ENCODE data around the gene PSMD5. TPM values are rescaled to one million over a fixed set of nuclear protein-coding genes. Genes with fewer than 3 reads are reported as not detected.

Gene PSMD5
- total RNA-seq, 1 experiment from 2014 or later, result 64.9 TPM

DNA sequence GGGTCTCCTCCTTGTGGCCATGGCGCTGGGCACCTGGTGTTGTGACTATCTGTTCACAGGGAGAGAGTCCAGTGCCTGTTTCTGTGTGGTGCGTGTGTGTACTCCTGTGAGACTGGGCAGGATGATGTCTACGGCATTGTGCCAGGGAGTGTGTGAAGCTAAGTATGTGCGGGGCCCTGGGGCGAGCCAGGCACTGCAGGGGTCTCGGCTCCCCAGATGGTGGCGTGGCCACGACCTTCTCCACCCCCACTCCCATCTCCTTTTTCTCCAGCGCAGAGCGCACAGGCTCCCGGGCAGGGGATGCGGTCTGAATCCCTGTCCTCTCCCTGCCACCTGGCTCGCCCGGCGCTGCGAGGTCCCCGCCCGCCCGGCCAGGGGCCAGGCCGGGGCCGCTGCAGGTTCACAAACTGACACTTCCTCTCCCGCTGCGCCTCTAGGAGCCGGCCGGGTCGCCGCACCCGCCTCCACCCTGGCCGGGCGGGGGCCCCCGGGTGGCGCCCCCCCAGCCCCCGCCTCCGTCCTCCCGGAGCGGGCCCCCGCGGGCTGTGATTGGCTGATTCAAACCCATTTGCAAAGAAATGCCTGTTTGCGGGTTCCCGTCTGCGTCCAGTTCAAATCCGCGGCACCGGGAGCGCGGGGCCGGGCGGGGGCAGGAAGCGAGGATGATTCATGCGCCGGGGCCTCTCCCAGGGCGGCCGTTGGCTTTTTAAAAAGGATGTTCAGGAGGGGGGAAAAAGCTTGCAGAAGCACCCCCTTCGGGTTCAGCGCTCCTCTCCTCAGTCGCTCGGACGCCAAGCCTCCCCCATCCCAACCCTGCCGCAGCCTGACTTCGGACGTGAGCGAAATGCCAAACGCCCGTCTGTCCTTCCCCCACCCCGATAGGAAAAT lies 33.5 kb upstream of the PSMD5 start:
- Histone ChIP-seq H3K4me3 (ENCODE audit: low read depth, low read length, poor library complexity, severe bottlenecking) (peak overlapping the region; percentile 96), H3K9me3 (ENCODE audit: low read depth, low read length, poor library complexity, severe bottlenecking) (no peaks in the 10 kb centered on the region), H3K36me3 (ENCODE audit: insufficient read depth, low read length, poor library complexity, severe bottlenecking) (peaks cover 23% of the 10 kb centered on the region), H3K27me3 (replicated peaks; ENCODE audit: insufficient read depth, low read depth, low read length, poor library complexity) (no peaks in the 10 kb centered on the region), H3K27ac (ENCODE audit: low read depth, low read length, poor library complexity, severe bottlenecking) (peak overlapping the region; percentile 86), H3K4me1 (ENCODE audit: insufficient read depth, low read length, poor library complexity, severe bottlenecking) (peaks cover 22% of the 10 kb centered on the region)
- ChIA-PET POLR2A (ENCODE audit: low non-redundant PET) (no interaction called here), CTCF (no interaction called here)
- peak; percentile 81 for DNase-seq (ENCODE audit: low spot score)
- TF ChIP-seq EZH2 (IDR thresholded peaks at IDR 0.05; ENCODE audit: borderline replicate concordance, low read depth, low read length, poor library complexity, severe bottlenecking), result no peak
- TF ChIP-seq, protein P1, sequence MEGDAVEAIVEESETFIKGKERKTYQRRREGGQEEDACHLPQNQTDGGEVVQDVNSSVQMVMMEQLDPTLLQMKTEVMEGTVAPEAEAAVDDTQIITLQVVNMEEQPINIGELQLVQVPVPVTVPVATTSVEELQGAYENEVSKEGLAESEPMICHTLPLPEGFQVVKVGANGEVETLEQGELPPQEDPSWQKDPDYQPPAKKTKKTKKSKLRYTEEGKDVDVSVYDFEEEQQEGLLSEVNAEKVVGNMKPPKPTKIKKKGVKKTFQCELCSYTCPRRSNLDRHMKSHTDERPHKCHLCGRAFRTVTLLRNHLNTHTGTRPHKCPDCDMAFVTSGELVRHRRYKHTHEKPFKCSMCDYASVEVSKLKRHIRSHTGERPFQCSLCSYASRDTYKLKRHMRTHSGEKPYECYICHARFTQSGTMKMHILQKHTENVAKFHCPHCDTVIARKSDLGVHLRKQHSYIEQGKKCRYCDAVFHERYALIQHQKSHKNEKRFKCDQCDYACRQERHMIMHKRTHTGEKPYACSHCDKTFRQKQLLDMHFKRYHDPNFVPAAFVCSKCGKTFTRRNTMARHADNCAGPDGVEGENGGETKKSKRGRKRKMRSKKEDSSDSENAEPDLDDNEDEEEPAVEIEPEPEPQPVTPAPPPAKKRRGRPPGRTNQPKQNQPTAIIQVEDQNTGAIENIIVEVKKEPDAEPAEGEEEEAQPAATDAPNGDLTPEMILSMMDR (conservative IDR thresholded peaks at IDR 0.05; ENCODE audit: low read depth, low read length), result no peak
- BruUV-seq (replicated peaks), result no TSS peak
- intact Hi-C loops (cut with micrococcal nuclease; ENCODE audit: unreplicated experiment), result loop anchor here (5.0 kb wide), 1 partner anchor 61 kb away; no protein-coding TSS in a partner anchor

DNA sequence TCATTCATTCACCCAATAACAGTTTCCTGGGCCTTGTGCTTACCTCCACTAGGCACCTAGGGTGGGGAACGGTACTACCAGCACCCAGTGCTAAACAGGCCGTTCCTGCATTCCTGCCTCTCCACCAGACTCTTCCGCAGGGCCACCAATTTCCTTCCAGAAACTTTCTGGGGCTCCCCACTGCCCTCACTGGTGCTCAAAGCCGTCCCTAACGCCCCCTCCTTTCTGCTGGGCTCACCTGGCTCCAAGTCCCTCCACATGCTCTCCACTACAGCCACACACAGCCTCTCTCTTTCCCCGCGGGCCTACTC lies 32.9 kb upstream of the PSMD5 start:
- TF ChIP-seq, protein P1 (conservative IDR thresholded peaks at IDR 0.05; ENCODE audit: low read depth, low read length), result no peak
- no peak for TF ChIP-seq EZH2 (IDR thresholded peaks at IDR 0.05; ENCODE audit: borderline replicate concordance, low read depth, low read length, poor library complexity, severe bottlenecking)

DNA sequence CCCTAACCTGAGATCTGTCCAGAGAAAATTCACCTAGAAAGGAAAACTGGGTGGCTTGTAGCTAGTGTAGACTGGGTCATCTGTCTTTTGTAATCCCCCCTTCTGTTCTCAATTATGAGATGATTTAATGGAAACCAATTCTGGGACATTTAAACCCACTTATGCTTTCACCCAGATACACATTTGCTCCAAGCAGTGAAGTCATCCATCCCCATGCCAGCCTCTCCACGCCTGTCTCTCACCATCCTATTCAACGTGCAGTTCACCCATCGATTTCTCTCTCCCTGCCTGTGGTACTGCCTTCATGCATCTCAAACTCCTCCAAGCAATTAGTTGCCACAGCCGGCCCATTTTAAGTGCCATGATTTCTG lies 32.5 kb upstream of the PSMD5 start:
- H3K27me3 ChIP-seq (replicated peaks; ENCODE audit: insufficient read depth, low read depth, low read length, poor library complexity), result no peaks in the 10 kb centered on the region
- peaks cover 22% of the 10 kb centered on the region for H3K4me1 ChIP-seq (ENCODE audit: insufficient read depth, low read length, poor library complexity, severe bottlenecking)
- H3K27ac ChIP-seq (ENCODE audit: low read depth, low read length, poor library complexity, severe bottlenecking), result peak overlapping the region; percentile 86
- BruUV-seq (replicated peaks), result TSS peak; percentile 21
- peaks cover 25% of the 10 kb centered on the region for H3K36me3 ChIP-seq (ENCODE audit: insufficient read depth, low read length, poor library complexity, severe bottlenecking)
- TF ChIP-seq, protein P1 (conservative IDR thresholded peaks at IDR 0.05; ENCODE audit: low read depth, low read length), result no peak
- no peak for TF ChIP-seq EZH2 (IDR thresholded peaks at IDR 0.05; ENCODE audit: borderline replicate concordance, low read depth, low read length, poor library complexity, severe bottlenecking)
- DNase-seq (ENCODE audit: low spot score), result no peak
- H3K9me3 ChIP-seq (ENCODE audit: low read depth, low read length, poor library complexity, severe bottlenecking), result no peaks in the 10 kb centered on the region
- ChIA-PET CTCF (no interaction called here), POLR2A (ENCODE audit: low non-redundant PET) (interaction anchor here (0.6 kb wide), 1 partner anchor 149 kb away, joined by 3 read pairs; no protein-coding TSS in a partner anchor)
- intact Hi-C loops (cut with micrococcal nuclease; ENCODE audit: unreplicated experiment), result loop anchor here (5.0 kb wide), 1 partner anchor 62 kb away; no protein-coding TSS in a partner anchor
- H3K4me3 ChIP-seq (ENCODE audit: low read depth, low read length, poor library complexity, severe bottlenecking), result peak overlapping the region; percentile 96

More for the DNA sequence above, 32.9 kb upstream of the PSMD5 start:
- Histone ChIP-seq H3K27me3 (replicated peaks; ENCODE audit: insufficient read depth, low read depth, low read length, poor library complexity) (no peaks in the 10 kb centered on the region), H3K36me3 (ENCODE audit: insufficient read depth, low read length, poor library complexity, severe bottlenecking) (peaks cover 25% of the 10 kb centered on the region), H3K4me1 (ENCODE audit: insufficient read depth, low read length, poor library complexity, severe bottlenecking) (peaks cover 22% of the 10 kb centered on the region), H3K4me3 (ENCODE audit: low read depth, low read length, poor library complexity, severe bottlenecking) (peak overlapping the region; percentile 96), H3K27ac (ENCODE audit: low read depth, low read length, poor library complexity, severe bottlenecking) (peak overlapping the region; percentile 86), H3K9me3 (ENCODE audit: low read depth, low read length, poor library complexity, severe bottlenecking) (no peaks in the 10 kb centered on the region)
- BruUV-seq (replicated peaks), result no TSS peak
- POLR2A ChIA-PET (ENCODE audit: low non-redundant PET), result no interaction called here
- CTCF ChIA-PET, result no interaction called here
- intact Hi-C loops (cut with micrococcal nuclease; ENCODE audit: unreplicated experiment), result loop anchor here (5.0 kb wide), 1 partner anchor 62 kb away; no protein-coding TSS in a partner anchor
- no peak for DNase-seq (ENCODE audit: low spot score)

Data from A673 (cell line).